ENCODE data around the gene IREB2.
"Not testable (repeated sequence)": the region's sequence is repeated elsewhere in the genome, so short reads cannot be mapped to it uniquely, and the experiment has no call there.

The IREB2 gene

DNA sequence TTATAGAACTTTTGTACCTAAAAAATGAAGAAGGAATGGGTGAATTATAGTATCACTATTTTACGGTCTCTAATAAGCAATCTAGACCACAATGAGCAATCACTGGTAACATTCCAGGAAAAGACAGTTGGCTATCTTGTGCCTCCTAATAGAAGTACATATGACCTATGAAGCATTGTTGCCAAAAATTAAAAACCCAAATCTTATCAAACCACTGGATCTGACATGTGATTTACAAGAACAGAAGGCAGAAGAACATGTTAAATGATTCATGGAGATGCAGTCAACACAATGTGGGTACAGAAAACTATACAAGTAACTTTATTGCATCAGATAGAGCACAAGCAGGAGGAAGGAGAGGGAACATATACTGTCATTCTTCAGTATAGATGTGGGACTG is 54.9 kb downstream of the IREB2 start:
- DNase-seq = no peak

DNA sequence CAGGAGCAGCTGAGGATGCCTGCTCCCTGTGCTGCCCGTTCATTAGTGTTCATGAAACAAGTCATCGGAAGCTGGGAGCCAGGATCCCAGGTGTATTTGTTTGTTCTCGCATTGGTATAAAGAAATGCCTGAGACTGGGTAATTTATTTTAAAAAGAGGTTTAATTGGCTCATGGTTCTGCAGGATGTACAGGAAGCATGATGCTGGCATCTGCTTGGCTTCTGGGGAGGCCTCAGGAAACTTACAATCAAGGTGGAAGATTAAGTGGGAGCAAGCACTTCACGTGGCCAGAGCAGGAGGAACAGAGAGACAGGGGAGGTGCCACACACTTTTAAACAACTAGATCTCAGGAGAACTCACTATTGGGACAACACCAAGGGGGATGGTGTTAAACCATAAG is 63.8 kb downstream of the IREB2 start:
- no peak for DNase-seq

DNA sequence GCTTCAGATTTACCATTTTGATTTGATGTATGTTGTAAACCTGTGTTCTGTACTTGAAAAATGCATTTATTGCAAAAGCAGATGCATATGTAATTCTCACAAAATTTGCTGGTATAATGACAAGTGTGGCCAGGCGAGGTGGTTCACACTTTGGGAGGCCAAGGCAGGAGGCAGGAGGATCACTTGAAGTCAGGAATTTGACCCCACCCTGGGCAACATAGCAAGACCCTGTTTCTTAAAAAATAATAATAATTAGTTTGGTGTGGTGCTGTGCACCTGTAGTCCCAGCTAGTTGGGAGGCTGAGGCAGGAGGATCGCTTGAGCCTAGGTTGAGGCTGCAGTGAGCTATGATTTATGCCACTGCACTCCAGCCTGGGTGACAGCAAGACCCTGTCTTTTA is 64.6 kb downstream of the IREB2 start:
- no peak for DNase-seq

DNA sequence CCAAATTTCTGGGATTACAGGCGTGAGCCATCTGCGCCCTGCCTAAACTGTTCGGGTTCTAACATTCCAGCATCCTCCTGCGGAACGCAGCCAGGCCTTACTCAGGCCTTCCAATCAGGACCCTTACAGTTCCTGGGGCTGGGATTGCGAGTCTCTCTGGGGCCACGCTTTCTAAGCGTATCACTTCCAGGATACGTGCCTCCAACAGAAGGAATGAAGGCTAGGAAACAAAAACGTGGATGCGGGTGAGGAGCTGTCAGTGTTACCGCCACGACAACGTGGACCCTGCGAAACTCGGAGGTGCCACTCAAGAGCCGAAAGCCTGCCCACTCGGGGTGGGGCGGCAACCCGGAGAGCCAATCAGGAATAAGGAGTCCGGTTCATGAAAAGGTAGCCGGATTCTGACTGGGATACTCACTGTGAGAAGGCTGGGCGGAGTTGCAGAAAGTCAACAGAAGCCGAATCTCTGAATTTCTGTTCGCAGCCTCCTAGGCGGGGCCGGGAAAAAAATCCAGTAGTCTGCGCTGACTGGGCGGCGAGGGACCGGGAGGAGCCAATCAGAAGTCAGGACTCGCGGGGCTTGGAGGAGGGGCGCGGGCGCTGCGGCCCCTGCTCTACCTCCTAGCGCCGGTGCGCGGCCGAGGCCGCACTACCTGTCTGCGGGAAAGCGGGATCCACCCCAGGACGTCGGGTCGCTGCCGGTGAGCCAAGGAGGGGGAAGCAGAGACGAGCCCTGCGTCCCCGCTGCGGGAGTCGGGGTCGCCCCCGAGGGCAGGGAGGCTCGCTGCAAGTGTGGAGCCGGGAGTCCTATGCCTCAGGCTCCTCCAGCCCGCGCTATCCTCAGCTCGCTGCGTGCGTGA is 69.2 kb downstream of the IREB2 start, which contains the start of gene HYKK:
HYKK (plus strand) TSS at position 607 of the 860 bp plus-strand sequence. CDS start 5,512 bp downstream, outside the sequence.
- DNase-seq = peak; percentile 83

DNA sequence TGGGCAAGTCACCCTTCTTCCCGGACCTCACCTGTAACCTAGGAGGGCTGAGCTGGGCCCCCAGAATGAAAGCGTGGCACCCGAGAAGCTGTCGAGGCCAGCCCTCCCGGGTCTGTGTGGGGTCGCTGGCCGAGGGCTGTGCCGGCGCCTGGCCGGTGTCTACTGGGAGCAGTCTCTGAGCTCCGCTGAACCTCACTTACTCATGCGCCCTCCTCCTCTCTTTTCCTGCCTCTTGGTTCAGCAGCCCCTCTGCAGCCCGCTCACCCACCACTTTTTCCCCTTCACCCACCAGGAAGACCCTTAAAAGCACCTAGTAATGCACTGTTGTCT is 69.8 kb downstream of the IREB2 start:
- DNase-seq = no peak

DNA sequence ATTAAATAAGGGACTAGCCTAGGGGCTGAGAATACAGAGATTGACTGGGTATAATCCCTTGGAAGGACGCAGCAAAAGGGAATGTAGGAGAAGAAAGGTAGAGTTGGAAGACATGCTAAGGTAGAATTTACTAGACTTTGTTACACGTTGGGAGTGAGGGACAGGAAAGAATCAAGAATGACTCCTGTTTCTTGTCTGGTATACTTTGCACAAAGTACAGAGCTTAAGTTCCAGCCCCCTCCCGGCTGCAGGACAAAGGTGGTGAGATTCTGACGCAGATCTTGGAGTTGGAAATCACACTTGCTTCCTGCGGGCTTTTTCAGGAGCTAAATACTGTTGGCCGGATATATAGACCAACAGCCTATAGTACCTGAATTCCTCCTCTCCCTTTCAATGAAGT is 70.3 kb downstream of the IREB2 start:
- DNase-seq = no peak

DNA sequence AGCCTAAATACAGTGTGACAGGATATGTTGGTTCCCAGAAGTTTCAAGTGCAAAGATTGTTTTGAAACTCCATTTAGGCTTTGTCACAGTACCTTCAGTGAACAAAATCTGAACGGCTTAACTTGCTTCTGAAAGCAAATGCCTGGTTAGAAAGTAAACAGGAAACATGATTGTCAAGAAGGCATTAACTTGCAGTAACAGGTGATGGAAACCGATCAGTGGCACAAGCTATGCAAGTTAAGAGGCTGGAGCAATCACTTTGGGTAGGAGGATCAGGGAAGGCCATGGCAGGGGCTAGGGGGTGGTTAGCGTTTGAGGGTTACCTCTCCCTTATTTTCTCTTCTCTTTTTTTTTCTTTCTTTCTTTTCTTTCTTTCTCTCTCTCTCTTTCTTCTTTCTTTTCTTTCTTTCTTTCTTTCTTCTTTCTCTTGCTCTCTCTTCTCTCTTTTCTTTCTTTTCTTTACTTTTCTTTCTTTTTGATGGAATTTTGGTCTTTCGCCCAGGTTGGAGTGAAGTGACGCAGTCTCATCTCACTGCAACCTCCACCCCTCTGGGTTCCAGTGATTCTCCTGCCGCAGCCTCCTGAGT is 71.8 kb downstream of the IREB2 start:
- DNase-seq = no peak

DNA sequence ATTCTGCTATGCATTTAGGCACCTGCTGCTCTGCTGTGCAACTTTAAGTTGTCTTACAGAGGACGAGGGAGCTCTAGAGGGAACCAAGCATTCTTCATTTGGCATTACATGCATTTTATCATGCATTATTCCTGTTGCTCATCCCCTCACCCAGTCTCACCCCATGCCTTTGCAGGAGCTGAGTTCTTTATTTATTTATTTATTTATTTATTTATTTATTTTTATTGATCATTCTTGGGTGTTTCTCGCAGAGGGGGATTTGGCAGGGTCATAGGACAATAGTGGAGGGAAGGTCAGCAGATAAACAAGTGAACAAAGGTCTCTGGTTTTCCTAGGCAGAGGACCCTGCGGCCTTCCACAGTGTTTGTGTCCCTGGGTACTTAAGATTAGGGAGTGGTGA is 82.0 kb downstream of the IREB2 start:
- not testable (repeated sequence) for DNase-seq

DNA sequence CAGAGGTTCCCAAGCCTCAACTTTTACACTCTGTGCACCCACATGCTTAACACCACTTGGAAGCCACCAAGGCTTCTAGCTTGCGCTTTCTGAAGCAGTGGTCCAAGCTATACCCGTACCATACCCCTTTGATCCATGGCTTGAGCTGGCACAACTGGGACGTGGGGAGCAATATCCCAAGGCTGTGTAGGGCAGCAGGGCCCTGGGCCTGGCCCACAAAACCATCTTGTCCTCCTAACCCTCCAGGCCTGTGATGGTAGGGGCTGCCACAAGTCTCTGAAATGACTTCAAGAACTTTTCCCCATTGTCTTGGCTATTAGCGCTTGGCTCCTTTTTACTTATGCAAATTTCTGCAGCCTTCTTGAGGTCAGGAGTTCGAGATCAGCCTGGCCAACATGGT is 86.2 kb downstream of the IREB2 start:
- no peak for DNase-seq

DNA sequence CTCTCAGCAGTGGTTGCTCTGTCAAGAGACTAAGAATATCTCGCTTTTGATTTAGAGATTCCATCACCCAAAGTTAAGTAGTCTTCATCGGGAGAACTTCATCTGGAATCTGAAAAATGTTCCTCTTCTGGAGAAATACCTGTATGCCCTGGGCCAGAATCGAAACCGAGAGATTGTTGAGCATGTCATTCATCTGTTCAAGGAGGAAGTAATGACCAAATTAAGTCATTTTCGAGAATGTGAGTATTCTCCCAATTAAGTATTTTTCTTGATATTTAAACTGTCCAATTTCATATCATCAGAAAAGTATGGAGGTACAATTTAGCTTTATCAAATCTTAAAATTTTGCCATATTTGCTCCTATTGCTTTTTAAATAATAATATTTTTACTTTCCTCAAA is 89.3 kb downstream of the IREB2 start:
- DNase-seq = no peak

DNA sequence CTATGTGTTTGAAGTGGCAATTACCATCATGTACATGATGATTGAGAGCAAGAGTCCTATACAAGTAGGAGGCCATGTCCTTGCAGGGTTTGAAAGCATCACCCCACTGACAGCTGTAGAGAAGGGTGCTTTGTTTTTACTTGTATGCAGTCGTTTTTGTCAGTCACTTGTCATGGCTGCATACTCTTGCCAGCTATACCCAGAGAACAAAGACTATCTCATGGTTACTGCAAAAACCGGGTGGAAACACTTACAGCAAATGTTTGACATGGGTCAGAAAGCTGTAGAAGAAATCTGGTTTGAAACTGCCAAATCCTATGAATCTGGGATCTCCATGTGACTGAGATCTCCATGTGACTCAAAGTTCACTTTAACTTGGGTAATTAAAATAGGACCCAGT is 95.3 kb downstream of the IREB2 start:
- DNase-seq = no peak

DNA sequence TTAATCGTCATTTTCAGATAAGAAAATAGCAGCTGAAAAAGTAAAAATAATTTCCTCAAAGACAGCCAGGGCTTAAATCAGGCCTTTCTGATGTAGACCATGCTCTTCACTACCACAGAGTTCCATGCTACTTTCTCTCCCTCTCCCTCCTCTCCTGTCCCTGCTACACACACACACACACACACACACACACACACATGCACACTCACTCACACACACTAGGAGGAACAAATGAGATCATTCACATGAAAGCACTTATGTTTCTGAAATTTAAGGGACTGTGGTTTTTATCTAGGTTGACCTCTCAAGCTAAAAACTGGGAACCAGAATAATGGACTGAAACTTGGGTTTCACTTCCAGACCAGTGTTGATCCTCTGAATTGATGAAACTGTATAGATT is 98.1 kb downstream of the IREB2 start:
- DNase-seq = no peak

DNA sequence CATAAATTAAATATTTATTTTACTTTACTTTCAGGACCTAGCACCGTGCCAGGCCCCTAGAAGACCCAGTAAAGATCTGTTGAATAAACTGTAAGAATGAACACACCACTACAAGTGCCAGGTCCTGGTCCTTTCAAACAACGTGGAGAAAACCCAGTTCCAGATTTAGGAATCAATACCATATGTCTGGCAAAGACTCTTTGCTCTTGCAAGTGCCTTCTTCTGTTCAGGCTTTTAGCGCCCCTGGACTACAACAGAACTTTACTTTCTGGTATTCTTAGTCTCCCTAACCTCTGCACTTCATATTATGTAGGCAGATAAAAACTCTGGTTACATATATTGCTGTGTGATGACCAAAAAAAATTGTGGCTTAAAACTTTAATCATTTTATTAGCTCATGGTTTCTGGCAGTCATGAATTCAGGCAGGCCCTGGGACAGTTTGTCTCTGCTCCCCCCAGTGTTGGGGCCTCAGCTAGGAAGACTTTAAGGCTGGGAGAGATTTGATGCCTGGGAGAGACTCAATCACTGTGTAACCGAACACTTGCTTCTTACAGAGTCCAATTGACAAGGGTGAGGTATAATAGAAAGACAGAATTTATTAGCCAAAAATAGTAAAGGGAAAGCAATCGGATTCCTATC is 99.4 kb downstream of the IREB2 start:
- DNase-seq = no peak

DNA sequence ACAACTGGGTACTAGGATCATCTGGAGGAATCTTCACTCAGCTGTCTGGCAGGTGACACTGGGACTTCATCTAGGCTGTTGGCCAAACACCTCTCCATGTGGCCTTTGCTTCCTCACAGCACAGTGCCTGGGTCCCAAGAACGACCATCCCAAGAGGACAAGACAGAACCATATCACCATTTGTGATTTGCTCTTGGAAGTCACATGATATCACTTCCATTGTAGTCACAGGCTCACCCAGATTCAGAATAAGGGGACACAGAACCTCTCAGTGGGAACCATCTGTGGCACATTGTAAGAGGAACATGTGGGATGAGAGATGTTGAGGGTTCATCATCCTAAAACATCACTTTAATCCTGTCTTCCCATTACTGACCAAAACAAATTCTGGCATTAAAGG is 100.3 kb downstream of the IREB2 start:
- no peak for DNase-seq

DNA sequence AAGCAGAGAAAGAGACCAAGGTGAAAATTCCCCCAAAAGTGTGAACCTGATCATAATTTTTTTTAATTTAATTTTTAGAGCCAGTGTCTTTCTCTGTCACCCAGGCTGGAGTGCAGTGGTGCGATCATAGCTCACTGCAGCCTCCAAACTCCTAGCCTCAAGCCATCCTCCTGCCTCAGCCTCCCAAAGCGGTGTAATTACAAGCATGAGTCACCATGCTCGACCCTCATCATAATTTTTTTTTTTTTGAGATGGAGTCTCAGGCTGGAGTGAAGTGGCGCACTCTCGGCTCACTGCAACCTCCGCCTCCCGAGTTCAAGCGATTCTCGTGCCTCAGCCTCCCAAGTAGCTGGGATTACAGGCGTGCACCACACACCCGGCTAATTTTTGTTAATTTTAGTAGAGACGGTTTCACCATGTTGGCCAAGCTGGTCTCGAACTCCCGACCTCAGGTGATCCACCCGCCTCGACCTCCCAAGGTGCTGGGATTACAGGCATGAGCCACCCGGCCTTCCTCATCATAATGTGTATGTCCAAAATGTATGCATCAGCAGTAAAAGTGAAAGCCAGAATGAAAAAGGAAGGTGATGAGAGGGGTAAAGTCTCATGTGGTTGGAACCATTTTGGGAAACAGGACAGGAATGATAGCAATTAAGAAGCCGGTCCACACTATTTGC is 101.6 kb downstream of the IREB2 start:
- not testable (repeated sequence) for DNase-seq

DNA sequence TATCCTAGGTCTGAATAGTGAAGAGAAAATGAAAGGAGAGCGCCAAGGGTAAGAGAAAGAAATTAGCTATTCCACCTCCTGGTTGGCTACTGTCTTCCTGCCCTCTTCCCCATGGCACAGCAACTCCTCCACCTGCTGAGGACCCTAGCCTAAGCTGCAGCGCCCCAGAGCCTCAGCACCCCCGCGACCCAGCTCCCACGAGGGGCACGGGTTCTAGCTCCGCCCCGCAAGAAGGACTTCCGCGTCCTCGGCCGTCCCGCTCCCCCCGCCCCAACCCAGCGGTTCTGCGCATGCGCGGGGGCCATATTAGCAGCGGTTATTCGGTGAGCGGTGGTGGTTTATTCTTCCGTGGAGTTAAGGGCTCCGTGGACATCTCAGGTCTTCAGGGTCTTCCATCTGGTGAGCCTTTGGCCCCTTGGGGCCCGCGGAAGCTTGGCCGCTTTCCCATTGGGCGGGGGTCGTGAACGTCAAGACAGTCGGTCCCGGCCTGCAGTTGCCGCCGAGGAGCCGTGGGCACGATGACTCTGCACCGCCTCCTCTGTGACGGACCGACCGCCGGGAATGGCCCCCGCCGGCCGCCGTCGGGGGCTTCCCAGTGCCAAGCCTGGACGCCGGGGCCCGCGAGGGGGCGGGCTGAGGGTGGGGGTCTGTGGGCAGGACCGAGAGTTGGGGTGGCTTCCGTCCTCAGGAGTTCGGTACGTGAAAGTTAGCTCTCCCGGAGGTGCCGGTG is 102.3 kb downstream of the IREB2 start, which contains the start of gene PSMA4:
PSMA4 (plus strand) TSS at position 304 of the 730 bp plus-strand sequence. CDS start 1,484 bp downstream, outside the sequence.
- DNase-seq = peak; percentile 95

DNA sequence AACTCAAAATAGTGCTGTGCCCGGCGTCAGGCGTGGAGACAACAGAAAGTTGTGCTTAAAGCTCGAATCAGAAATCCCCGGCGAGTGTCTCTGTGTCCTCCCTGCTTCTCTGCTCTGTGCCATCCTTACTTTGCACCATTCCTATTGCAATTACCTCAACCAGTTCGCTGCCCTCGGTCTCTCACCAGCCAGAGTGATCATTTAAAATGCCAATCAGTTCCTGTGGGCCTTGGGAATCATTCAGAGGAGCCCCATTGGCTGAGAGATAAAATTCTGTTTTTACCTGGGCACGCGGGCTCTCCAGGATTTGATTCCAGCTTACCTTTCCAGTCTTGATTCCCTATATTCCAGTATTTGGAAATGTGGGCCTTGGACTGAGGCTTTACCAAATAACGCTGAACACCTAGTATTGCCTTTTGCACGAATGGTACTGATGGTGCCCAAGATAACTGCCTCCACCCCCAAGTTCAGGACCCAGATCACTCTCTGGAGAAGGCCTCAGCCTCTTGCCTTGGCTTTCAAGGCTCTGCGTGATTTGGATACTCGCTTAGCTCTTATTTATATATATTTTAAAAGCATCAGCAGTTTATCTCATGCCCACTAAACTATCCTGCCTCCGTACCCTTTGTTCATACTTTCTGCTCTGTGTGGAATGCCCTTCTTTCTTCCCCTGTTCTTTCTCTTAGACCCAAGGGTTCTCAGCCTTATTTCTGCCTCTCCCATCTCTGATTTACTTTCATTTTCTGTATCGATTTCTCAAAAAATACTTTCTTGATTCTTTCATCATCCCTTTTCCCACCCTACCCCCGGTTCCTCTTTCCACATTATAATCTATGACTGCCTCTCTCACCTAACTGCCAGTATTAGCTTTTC is 103.1 kb downstream of the IREB2 start:
- DNase-seq = peak; percentile 23

DNA sequence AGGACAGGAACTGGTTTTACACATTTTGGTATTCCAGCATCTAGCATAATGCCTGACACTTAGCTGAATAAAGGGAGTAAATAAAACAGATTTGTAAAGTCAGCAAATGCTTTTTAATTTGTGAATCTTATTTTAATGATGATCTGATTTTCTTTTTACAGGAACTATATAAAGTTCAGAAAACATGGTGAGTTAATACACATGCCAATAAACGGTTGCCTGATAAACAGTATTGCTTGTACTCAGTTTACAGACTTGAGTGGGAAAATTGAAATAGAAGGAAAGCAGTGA is 103.7 kb downstream of the IREB2 start:
- DNase-seq = no peak

DNA sequence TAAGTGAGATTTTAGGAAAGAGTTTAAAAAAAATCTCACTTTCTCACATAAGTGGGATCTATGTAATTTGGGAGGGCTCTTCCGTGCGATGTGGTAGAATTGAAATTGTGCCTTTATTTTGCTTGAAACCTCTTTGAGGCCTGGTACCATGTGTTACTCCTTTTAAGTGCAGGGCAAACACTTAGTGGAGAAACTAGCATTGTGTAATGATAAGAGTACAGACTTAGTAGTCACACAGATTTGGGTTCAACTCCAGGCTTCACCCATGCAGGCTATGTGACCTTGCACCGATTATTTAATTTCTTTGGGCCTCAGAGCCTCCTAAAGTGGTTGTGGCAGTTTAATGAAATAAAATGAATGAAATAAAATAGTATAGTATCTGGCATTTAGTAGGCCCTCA is 104.6 kb downstream of the IREB2 start:
- DNase-seq = no peak

DNA sequence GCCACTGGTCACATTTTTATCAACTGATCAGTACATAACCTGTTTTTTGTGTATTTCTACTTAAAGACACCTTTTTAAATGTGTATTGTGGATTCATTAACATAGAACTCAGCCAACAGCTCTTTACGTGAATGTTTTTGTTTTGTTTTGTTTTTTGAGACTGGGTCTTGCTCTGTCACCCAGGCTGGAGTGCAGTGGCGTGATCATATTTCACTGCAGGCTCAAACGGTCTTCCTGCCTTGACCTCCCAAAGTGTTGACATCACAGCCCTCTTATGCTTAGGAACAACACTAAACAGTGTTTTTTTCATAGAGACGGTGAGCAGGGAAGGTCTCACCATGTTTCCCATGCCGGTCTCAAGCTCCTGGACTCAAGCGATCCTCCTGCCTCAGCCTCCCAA is 112.2 kb downstream of the IREB2 start:
- DNase-seq = no peak

DNA sequence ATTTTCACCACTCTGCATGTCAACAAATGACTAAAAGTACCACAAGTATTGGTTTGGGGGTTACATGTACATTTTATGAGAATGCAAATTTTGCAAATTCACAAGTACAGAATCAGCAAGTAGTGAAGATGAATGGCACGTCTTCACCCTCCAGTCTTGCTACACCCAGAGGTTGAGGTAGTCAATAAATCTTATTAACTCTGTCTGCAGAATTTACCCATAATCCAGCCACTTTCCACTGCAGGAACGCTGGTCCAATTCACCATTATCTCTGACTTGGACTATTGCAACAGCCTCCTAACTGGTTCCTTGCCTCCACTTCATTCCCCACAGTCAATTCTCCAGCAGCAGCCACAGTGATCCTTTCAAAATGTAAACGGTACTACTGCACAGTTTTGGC is 112.8 kb downstream of the IREB2 start:
- DNase-seq = no peak
